Measurements from ENCODE around the gene STIMATE.

DNA sequence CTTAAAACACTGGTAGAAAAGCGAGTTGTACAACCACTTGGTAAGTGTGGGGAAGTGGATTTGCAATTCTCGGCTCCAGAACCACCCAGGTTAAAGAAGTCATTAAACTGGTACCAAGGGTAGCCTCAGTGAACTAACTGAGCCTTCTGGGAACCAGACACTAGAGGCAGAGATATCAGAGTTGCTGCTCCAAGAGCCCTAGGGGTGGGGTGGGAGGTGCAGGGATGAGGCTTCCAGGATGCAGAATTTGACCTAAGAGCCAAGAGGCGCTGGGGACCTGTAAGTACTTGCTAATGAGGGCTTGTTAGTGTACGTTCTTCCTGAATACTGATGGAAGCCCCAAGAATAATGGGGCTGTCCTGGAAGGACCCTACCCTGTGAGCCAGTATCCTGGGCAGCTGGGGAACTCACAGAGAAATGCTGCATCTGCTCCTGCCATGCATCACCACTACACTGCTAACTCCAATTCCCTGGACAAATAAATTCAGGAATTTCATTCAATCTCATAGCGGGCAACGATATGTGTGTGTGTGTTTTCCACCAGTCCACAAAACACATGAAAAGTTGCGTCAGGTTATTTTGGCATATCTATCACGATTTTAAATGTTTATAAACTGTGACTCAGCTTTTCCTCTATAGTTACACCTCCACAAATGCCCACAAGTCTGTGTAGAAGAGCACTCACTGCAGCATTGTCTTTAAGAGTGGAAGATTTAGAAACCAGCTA, 23.8 kb downstream of the STIMATE start:
- TF ChIP-seq POLR2AphosphoS5 (IDR thresholded peaks at IDR 0.05; ENCODE audit: low read depth, low read length) (no peak), TCF7L2 (IDR thresholded peaks at IDR 0.05; ENCODE audit: low read depth, low read length) (no peak), SIN3A (IDR thresholded peaks at IDR 0.05; ENCODE audit: borderline replicate concordance, insufficient read depth, low read depth, low read length) (no peak)
- TF ChIP-seq, protein P1, sequence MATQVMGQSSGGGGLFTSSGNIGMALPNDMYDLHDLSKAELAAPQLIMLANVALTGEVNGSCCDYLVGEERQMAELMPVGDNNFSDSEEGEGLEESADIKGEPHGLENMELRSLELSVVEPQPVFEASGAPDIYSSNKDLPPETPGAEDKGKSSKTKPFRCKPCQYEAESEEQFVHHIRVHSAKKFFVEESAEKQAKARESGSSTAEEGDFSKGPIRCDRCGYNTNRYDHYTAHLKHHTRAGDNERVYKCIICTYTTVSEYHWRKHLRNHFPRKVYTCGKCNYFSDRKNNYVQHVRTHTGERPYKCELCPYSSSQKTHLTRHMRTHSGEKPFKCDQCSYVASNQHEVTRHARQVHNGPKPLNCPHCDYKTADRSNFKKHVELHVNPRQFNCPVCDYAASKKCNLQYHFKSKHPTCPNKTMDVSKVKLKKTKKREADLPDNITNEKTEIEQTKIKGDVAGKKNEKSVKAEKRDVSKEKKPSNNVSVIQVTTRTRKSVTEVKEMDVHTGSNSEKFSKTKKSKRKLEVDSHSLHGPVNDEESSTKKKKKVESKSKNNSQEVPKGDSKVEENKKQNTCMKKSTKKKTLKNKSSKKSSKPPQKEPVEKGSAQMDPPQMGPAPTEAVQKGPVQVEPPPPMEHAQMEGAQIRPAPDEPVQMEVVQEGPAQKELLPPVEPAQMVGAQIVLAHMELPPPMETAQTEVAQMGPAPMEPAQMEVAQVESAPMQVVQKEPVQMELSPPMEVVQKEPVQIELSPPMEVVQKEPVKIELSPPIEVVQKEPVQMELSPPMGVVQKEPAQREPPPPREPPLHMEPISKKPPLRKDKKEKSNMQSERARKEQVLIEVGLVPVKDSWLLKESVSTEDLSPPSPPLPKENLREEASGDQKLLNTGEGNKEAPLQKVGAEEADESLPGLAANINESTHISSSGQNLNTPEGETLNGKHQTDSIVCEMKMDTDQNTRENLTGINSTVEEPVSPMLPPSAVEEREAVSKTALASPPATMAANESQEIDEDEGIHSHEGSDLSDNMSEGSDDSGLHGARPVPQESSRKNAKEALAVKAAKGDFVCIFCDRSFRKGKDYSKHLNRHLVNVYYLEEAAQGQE (IDR thresholded peaks at IDR 0.05; ENCODE audit: insufficient read depth in 1 of 2, low read depth in 2 of 2, low read length in 1 of 2), result no peak
- TF ChIP-seq, protein P2, sequence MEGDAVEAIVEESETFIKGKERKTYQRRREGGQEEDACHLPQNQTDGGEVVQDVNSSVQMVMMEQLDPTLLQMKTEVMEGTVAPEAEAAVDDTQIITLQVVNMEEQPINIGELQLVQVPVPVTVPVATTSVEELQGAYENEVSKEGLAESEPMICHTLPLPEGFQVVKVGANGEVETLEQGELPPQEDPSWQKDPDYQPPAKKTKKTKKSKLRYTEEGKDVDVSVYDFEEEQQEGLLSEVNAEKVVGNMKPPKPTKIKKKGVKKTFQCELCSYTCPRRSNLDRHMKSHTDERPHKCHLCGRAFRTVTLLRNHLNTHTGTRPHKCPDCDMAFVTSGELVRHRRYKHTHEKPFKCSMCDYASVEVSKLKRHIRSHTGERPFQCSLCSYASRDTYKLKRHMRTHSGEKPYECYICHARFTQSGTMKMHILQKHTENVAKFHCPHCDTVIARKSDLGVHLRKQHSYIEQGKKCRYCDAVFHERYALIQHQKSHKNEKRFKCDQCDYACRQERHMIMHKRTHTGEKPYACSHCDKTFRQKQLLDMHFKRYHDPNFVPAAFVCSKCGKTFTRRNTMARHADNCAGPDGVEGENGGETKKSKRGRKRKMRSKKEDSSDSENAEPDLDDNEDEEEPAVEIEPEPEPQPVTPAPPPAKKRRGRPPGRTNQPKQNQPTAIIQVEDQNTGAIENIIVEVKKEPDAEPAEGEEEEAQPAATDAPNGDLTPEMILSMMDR (IDR thresholded peaks at IDR 0.05), result no peak

Data from Panc1 (cell line).